ENCODE data around the gene APOBEC3B. TPM values are rescaled to one million over a fixed set of nuclear protein-coding genes. Genes with fewer than 3 reads are reported as not detected.
"Not testable (repeated sequence)": the region's sequence is repeated elsewhere in the genome, so short reads cannot be mapped to it uniquely, and the experiment has no call there.

The APOBEC3B gene
- total RNA-seq, 2 experiments from 2014 or later = 7.1 to 7.2 TPM

DNA sequence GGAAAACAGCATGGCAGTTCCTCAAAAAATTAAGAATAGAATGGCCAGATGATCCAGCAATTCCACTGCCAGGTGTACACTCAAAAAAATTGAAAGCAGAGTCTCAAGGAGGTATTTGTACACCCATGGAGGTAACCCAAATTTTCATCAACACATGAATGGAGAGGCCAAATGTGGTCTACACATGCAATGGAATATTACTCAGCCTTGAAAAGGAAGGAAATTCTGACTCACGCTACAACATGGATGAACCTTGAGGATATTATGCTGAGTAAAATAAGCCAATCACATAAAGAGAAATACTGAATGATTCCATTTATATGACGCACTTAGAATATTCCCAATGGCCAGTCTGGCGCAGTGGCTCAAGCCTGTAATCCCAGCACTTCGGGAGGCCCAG, 4.9 kb upstream of the APOBEC3B start:
- H3K36me3 Mint-ChIP-seq; H3K9me3 Mint-ChIP-seq; ATAC-seq (ENCODE audit: low read depth); DNase-seq; H3K27ac Mint-ChIP-seq; H3K4me1 Mint-ChIP-seq; POLR2A ChIA-PET; H3K4me3 Mint-ChIP-seq: not testable (repeated sequence)
- H3K27me3 Mint-ChIP-seq = peaks cover 14% of the 10 kb centered on the region

DNA sequence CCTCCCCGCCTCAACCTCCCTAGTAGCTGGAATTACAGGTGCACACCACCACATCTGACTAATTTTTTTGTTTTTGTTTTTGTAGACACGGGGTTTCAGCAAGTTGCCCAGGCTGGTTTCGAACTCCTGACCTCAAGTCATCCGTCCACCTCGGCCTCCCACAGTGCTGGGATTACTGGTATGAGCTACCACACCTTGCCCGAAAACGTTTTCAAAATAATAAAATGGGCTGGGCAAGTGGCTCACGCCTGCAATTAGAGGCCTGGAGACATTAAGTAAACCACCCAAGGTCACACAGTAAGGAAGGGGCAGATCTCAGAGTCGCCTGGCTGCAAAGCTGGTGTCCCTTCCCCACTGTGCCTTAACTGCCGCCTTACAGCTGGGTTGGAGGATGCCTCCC, 1.6 kb upstream of the APOBEC3B start:
- H3K9me3 Mint-ChIP-seq = peaks cover 11% of the 10 kb centered on the region
- not testable (repeated sequence) for DNase-seq; H3K4me3 Mint-ChIP-seq; H3K36me3 Mint-ChIP-seq; H3K27ac Mint-ChIP-seq; ATAC-seq (ENCODE audit: low read depth)
- POLR2A ChIA-PET = interaction anchor here (0.9 to 1.0 kb wide), 2 partner anchors 10 to 109 kb away, joined by 3 to 4 read pairs; partner anchors contain the start of gene CBX6
- H3K27me3 Mint-ChIP-seq = peaks cover 14% of the 10 kb centered on the region
- H3K4me1 Mint-ChIP-seq = peaks cover 28% of the 10 kb centered on the region

DNA sequence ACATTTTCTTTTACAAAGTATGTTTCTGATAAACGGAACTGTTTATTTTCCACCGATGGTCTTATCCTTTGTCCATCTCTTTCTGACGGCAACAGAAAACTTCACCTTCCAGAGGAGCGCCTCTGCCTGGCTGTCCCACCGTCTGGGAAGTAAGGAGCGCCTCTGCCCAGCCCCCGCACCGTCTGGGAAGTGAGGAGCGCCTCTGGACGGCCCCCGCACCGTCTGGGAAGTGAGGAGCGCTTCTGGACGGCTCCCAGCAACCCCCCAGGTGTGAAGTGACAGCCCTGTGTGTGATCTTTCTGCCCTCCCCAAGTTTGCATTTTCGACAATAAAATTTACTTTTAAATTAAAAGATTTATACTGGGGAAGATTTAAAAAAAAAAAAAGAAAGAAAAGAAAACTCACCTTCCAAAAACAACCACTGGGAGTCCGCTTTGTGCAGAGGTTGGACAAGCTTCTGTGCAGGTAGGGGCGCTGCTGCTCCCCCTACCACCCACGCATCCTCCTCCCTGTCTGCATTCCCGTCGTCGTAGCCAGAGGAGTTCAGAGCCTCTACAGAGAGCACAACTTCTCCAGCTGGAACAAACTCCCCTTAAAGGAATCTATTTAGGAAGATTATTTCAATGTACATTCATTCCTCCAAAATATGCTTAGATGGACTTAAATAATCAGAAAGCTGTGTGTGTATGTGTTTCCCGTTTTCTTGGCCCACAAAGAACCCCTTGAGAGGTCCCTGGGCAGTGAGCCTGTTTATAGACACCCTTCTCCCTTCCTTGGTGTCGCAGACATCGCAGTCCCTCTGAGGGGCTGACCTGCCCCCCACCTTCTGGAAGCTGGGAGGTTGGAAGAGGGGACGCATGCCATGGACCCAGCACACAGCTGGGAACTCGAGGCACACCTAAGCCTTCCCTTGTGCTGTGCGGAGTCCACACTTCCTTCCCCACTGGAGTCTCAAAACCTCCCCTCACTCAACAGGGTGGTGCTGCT, 849 bp upstream of the APOBEC3B start:
- peaks cover 6% of the 10 kb centered on the region for H3K36me3 Mint-ChIP-seq
- peaks cover 14% of the 10 kb centered on the region for H3K27me3 Mint-ChIP-seq
- peak overlapping the region; percentile 93 for H3K27ac Mint-ChIP-seq
- POLR2A ChIA-PET = interaction anchor here (0.9 to 1.3 kb wide), 4 partner anchors 10 to 338 kb away, joined by 3 to 4 read pairs (median 3); partner anchors contain the start of gene CBX6
- no peak for DNase-seq
- H3K9me3 Mint-ChIP-seq = peaks cover 11% of the 10 kb centered on the region
- peaks cover 32% of the 10 kb centered on the region for H3K4me1 Mint-ChIP-seq
- peak; percentile 4 for ATAC-seq (ENCODE audit: low read depth)
- H3K4me3 Mint-ChIP-seq = peak overlapping the region; percentile 80

DNA sequence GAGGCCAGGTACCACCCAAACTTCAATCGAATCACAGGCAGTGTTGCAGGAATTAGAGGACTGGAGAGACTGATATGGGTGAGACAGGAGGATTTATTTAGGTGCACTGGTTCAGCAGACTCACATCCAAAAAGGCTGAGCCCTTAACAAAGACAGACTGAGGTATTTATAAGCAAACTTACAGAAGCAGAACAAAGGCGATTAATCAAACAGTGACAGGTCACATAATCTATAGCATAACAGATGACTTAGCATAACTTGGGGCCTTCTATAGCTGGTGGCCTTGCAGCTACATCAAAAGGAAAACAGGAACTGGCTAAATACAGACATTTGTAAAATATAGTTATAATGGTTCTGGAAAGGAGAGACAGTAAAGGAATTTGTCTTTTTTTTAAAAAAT, 2.1 kb downstream of the APOBEC3B start:
- peaks cover 44% of the 10 kb centered on the region for H3K4me1 Mint-ChIP-seq
- DNase-seq (no peak), ATAC-seq (ENCODE audit: low read depth) (no peak)
- no peak overlapping the region for H3K4me3 Mint-ChIP-seq
- H3K9me3 Mint-ChIP-seq = peaks cover 8% of the 10 kb centered on the region
- H3K27ac Mint-ChIP-seq = no peak overlapping the region
- peaks cover 11% of the 10 kb centered on the region for H3K27me3 Mint-ChIP-seq
- H3K36me3 Mint-ChIP-seq = peaks cover 4% of the 10 kb centered on the region
- POLR2A ChIA-PET = interaction anchor here (0.7 to 2.3 kb wide), 4 partner anchors 19 to 114 kb away, joined by 3 to 8 read pairs (median 6); no protein-coding TSS in a partner anchor

DNA sequence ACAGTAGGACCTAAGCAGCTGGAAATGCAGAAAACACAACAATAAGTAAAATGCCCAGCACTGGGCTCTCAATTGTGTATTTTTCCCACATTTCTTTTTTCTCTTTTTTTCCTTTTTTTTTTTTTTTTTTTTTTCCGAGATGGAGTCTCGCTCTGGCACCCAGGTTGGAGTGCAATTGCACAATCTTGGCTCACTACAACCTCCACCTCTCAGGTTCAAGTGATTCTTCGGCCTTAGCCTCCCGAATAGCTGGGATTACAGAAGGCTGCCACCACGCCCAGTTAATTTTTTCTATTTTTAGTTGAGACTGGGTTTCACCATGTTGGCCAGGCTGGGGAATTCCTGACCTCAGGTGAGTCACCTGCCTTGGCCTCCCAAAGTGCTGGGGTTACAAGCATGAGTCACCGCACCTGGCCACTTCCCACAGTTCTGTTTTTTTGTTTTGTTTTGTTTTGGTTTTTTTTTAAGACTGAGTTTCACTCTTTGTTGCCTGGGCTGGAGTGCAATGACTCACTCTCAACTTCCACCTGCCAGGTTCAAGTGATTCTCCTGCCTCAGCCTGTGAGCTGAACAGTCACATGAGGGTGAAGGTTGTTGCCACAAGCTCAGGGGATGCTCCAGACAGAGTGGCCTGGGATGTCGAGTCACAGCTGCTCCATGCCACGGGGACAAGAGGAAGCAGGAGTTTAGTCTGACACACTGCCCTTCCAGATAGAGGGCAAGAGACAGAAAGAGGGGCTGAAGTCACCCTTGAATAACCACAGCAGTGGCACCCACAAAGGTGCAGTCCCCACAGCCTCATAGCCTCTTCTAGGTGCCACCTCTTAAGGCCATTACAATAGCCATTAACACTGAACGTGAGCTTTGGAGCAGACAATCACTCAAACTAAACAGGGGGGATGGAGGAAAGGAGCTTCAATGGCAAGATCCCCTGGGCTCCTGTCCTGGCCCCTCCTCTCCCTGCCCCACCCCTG, 2.9 kb downstream of the APOBEC3B start:
- H3K9me3 Mint-ChIP-seq, H3K27me3 Mint-ChIP-seq, H3K36me3 Mint-ChIP-seq: not testable (repeated sequence)
- H3K27ac Mint-ChIP-seq = peak overlapping the region; percentile 78
- DNase-seq (peak; percentile 71), ATAC-seq (ENCODE audit: low read depth) (peak; percentile 64)
- peaks cover 50% of the 10 kb centered on the region for H3K4me1 Mint-ChIP-seq
- H3K4me3 Mint-ChIP-seq = peak overlapping the region; percentile 49
- POLR2A ChIA-PET = interaction anchor here (0.7 to 2.3 kb wide), 9 partner anchors 18 to 246 kb away, joined by 3 to 8 read pairs (median 5); no protein-coding TSS in a partner anchor

DNA sequence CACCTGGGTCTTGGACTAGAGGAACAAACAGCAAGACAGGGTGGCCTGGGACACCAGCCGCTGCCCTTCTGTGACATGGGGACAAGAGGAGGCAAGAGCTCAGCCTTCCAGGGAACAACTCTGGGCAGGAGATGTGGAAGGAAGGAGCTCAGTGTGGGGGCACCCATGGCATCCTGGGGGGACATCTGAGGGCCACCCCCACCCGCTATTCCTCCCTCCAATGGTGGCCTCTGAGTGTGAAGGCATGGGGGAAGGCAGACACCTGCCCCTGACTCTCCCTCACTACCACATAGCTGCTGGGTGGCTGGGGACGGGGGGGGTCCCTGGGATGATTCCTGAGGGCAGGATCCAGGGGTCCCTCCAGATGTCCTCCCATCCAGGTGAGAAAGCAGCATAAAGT, 4.5 kb downstream of the APOBEC3B start:
- POLR2A ChIA-PET = no interaction called here
- Mint-ChIP-seq H3K27me3 (peaks cover 10% of the 10 kb centered on the region), H3K4me3 (no peak overlapping the region)

DNA sequence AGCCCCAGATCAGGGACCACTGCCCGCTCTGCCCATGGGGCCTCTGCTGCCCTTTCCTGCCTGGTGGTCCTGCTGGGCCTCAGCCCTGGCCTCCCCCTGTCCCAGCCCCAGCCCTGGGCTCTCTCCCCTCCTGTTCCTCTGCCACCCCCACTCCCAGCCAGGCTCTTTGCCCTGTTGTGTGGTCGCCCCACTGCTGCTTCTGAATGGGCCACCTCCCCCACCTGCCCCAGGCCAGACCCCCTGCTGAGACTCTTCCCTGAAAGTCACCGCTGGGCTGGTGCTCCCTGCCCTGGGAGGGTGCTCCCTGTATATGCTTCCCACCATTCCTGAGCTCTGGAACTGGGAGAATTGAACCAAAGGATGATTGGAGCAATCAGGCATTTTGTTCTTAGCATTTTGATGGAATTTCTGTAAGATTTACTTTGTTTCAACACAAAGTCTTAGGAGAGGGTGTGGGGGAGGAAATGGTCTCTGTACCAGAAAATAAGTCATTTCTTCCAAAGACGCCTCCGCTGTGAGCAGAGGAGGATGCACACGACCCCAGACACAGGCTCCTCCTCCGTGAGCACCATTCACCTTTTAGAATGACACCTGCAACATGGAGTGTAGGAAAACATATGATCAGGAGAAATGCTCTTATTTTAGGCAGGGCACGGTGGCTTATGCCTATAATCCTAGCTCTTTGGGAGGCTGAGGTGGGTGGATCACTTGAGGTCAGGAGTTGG, 5.2 kb downstream of the APOBEC3B start:
- H3K27me3 Mint-ChIP-seq = peaks cover 10% of the 10 kb centered on the region
- H3K36me3 Mint-ChIP-seq = peaks cover 4% of the 10 kb centered on the region
- ATAC-seq (ENCODE audit: low read depth) (no peak), DNase-seq (no peak)
- H3K27ac Mint-ChIP-seq = no peak overlapping the region
- peaks cover 40% of the 10 kb centered on the region for H3K4me1 Mint-ChIP-seq
- H3K9me3 Mint-ChIP-seq = peaks cover 8% of the 10 kb centered on the region
- H3K4me3 Mint-ChIP-seq = no peak overlapping the region
- POLR2A ChIA-PET = no interaction called here

More for the DNA sequence above, 4.5 kb downstream of the APOBEC3B start:
- ATAC-seq (ENCODE audit: low read depth) (no peak), DNase-seq (no peak)
- Mint-ChIP-seq H3K9me3 (peaks cover 8% of the 10 kb centered on the region), H3K27ac (no peak overlapping the region), H3K4me1 (peaks cover 46% of the 10 kb centered on the region), H3K36me3 (peaks cover 4% of the 10 kb centered on the region)

DNA sequence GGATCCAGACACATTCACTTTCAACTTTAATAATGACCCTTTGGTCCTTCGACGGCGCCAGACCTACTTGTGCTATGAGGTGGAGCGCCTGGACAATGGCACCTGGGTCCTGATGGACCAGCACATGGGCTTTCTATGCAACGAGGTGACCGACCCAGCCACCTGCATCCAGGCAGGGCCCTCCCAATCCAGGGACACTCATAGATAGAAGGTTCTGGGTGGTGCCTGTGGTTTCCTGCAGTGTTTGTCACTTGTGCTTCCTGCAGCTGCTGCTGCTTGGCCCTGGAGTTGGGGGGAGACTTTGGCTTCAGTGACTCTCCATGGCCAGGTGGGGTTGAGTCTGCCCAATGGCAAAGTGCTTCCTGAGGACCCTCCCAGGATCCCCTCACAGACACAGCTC, 7.3 kb downstream of the APOBEC3B start:
- Mint-ChIP-seq H3K4me1 (peaks cover 38% of the 10 kb centered on the region), H3K27me3 (peaks cover 14% of the 10 kb centered on the region), H3K27ac (no peak overlapping the region), H3K9me3 (no peaks in the 10 kb centered on the region), H3K36me3 (peaks cover 3% of the 10 kb centered on the region), H3K4me3 (no peak overlapping the region)
- ATAC-seq (ENCODE audit: low read depth) (no peak), DNase-seq (no peak)
- POLR2A ChIA-PET = no interaction called here

DNA sequence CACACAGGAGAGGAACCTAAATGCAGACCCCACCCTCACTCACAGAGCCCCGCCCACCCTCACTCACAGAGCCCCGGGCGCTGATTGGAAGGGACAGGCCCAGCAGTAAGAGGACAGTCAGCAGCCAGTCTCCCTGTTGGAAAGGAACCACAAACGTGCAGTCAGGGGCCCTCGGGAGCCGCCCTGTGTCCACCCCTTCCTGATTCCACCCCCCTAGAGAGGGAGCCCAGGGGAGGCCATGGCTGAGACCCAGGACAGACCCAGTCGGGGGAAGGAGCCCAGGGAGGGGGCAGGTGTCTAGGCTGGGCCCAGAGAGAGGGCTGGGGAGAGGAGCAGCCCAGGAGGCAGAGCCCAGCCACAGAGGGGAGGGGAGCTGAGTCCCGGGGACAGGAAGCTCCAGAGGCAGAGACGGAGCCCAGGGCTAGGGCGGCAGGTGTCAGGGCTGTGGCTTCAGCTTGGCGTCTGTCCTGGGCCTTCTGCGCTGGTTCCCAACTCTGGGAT, 10.8 kb downstream of the APOBEC3B start:
- DNase-seq, POLR2A ChIA-PET, H3K4me3 Mint-ChIP-seq, H3K9me3 Mint-ChIP-seq, H3K27ac Mint-ChIP-seq, H3K36me3 Mint-ChIP-seq: not testable (repeated sequence)
- peaks cover 18% of the 10 kb centered on the region for H3K4me1 Mint-ChIP-seq
- peaks cover 18% of the 10 kb centered on the region for H3K27me3 Mint-ChIP-seq
- ATAC-seq (ENCODE audit: low read depth) = peak; percentile 32

DNA sequence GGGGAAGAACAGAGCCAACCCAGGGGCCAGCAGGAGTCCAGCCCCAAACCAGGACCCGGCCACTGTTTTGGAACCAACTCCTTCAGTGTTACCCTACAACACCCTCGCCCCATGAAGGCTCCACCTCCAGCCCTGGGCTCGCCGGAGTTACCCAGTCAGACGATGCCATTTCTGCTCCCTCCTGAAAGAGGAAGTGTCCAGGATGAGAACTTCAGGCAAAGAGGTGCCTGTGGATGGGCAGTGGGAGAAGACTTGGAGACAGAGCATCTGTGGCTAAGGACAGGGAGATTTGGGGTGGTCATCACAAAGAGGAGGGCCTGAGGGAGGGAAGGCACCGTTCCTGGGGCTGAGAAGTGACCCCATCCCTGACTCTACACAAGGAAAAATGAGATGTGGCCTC, 14.0 kb downstream of the APOBEC3B start:
- Mint-ChIP-seq H3K36me3 (no peaks in the 10 kb centered on the region), H3K9me3 (peaks cover 5% of the 10 kb centered on the region), H3K4me3 (no peak overlapping the region), H3K27ac (no peak overlapping the region), H3K27me3 (peaks cover 13% of the 10 kb centered on the region), H3K4me1 (peaks cover 7% of the 10 kb centered on the region)
- POLR2A ChIA-PET = no interaction called here
- DNase-seq (no peak), ATAC-seq (ENCODE audit: low read depth) (no peak)

DNA sequence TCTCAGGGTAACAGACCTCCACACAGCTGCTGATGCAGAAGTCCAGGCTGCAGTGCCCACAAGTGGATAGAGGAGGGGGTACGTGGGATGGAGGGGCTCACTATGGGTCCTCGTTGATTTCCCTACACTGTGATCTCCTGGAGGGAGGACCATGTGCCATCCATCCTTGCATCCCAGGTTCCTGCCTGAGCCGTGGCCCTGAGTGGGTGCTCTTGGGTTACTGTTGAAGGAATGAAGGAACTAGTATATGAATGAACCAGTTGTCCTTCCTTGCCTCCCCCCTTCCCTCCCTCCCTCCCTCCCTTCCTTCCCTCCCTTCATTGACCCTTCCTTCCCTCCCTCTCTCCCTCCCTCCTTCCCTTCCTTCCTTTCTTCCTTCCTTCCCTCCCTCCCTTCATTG, 15.4 kb downstream of the APOBEC3B start:
- ATAC-seq (ENCODE audit: low read depth) (no peak), DNase-seq (no peak)
- Mint-ChIP-seq H3K4me3 (no peak overlapping the region), H3K4me1 (peaks cover 7% of the 10 kb centered on the region), H3K27me3 (peaks cover 18% of the 10 kb centered on the region), H3K9me3 (peaks cover 5% of the 10 kb centered on the region), H3K27ac (no peak overlapping the region), H3K36me3 (no peaks in the 10 kb centered on the region)
- POLR2A ChIA-PET = no interaction called here

DNA sequence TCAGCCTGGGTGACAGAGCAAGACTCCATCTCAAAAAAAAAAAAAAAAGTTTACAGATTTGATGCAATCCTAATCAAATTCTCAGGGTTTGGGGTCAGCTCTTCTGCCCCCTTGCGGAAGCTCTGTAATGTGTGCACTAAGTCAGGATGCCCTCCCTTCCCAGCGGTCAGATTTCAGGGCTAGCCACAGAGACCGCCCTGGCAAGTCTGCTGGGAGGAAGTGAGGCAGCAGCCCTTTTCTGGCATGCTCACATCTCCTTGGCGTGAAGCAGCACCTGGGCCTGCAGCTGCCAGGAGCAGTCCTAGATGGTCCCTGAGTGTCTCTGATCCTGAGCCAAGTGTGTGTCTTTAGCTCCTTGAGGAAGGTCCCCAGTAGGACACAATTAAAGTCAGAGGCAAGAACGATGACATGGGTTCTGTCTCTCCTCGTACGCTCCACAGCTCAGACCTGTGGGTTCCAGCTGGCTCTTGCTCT, 21.1 kb downstream of the APOBEC3B start:
- POLR2A ChIA-PET = interaction anchor here (0.6 to 2.7 kb wide), 11 partner anchors 10 to 317 kb away, joined by 3 to 32 read pairs (median 3); partner anchors contain the start of genes APOBEC3B and CBX6

More for the DNA sequence above, 21.1 kb downstream of the APOBEC3B start:
- Mint-ChIP-seq H3K27ac (no peak overlapping the region), H3K4me1 (peaks cover 10% of the 10 kb centered on the region), H3K27me3 (peaks cover 12% of the 10 kb centered on the region), H3K9me3 (peaks cover 2% of the 10 kb centered on the region), H3K36me3 (no peaks in the 10 kb centered on the region), H3K4me3 (no peak overlapping the region)
- DNase-seq (peak; percentile 80), ATAC-seq (ENCODE audit: low read depth) (peak; percentile 95)
